GM04503 (cell line): ENCODE measurements around the gene TMPRSS7.
A peak's percentile ranks its signal among the peaks of the same experiment; 100 is the strongest.

Experiments used
- DNase-seq: peaks from one replicate; pipeline ENCODE4 v3.0.0-alpha.2; 2012; ENCODE audit warnings: low read depth

The TMPRSS7 gene, protein sequence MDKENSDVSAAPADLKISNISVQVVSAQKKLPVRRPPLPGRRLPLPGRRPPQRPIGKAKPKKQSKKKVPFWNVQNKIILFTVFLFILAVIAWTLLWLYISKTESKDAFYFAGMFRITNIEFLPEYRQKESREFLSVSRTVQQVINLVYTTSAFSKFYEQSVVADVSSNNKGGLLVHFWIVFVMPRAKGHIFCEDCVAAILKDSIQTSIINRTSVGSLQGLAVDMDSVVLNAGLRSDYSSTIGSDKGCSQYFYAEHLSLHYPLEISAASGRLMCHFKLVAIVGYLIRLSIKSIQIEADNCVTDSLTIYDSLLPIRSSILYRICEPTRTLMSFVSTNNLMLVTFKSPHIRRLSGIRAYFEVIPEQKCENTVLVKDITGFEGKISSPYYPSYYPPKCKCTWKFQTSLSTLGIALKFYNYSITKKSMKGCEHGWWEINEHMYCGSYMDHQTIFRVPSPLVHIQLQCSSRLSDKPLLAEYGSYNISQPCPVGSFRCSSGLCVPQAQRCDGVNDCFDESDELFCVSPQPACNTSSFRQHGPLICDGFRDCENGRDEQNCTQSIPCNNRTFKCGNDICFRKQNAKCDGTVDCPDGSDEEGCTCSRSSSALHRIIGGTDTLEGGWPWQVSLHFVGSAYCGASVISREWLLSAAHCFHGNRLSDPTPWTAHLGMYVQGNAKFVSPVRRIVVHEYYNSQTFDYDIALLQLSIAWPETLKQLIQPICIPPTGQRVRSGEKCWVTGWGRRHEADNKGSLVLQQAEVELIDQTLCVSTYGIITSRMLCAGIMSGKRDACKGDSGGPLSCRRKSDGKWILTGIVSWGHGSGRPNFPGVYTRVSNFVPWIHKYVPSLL

DNA sequence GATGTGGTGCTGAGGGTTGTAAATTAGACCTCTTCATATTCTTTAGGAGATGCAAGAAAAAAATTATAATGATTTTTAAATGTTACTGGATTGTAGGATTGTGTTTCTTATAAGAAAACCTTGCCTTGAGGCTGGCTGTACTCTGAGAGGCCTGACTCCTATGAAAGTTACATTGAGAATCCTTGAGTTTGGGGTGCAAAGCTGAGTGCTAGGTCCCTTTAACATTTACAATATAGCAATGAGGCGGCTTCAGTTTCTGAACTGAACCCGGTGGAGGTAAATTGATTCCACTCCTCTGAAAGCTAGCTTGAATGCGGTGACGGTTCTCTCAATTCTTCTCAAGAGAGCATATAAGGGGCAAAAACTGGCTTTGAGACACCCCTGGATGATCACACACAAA lies at the start of gene TMPRSS7:
Gene TMPRSS7, plus strand, starts transcription at position 301 of the 400 bp plus-strand sequence. CDS start 110 bp downstream, outside the sequence.
- DNase-seq, result no peak

DNA sequence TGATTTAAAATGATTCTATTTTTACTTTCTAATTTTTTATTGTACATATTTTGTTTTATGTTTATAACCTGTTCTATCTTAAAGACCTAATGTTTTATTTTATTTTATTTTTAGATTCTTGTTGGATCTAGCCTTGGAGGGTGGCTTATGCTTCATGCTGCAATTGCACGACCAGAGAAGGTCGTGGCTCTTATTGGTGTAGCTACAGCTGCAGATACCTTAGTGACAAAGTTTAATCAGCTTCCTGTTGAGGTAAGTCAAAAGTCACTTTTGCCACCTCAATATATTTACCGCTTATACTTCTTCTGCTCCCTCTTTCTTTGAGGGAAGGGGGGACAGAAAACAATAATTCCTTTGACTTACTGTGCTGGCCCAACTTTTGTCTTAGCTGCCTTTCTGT lies 47.7 kb upstream of the TMPRSS7 start:
- no peak for DNase-seq

DNA sequence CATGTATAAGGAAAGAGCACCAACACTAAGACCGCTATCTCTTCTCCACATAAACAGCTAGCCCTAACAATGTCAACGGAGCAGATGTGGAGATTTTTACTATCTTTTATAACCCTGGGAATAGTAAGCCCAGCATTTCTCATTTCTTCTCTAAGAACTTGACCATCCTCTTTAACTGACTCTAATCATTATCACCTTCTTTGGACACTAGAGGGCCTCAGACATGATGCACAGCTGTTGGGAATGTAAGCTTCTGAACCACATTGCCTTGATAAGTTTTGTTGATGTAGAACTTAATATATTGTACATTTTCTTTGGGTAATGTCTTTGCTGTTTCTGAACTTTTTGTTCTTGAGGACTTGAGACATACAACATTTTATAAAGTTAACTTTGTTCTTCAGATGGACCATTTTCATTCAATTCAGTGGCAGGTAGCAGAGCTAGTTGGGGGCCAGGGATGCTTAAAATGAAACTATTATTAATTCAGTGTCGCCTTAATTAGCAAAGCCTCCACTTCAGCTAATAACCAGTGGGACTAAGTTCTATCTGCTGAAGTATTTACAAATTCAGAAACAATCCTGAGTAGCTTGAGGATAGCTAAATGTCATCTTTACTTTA lies 45.4 kb upstream of the TMPRSS7 start:
- DNase-seq, result peak; percentile 30

DNA sequence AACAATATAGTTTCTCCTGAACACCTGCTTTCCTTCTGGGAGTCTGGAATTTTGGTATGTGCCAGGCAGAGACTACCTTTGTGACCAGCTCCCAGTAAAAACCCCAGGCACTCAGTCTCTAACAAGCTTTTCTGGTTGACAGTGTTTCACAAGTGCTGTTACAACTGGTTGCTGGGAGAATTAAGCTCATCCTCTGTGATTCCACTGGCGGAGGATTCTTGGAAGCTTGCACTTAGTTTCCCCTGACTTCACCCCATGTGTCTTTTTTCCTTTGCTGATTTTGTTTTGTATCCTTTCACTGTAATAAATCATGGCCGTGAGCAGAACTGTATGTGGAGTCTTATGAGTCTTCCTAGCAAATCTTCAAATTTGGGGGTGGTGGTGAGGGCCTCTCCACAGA lies 41.5 kb upstream of the TMPRSS7 start:
- no peak for DNase-seq

DNA sequence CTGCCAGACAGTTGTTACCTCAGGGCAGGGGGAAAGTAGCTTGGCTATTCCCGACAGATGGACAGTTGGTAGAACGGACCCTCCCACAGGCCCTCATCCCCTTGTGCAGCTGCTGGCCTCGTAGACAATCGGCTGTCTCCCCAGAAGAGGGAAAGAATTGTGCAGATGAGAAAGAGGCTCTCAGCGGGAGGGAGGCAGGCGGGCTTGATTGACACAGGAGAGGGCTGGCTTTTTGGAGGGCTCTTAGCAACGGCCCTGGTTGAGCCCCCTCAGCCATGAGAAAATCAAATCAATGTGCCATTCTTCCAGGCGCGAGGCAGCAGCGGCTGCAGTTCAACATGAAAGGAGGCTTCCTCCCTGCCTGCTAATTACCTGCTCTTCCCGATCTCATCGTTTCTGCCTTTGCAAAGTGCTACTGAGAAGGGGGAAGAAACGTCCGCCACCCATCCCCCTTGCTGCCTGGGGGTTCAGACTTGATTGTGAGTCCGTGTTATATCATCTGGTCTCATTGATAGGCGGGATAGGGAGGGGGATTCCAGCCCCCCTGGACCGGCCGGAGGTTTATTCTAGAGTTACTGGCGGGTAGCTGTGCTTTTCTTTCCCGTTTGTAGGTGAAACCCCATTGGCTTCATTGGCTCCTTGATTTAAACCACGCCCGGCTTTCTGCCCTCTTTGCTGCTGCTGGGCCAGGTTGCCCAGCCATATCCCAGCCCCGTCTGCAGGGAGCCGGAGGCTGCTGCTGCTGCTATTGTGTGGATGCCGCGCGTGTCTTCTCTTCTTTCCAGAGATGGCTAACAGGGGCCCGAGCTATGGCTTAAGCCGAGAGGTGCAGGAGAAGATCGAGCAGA lies 35.7 kb upstream of the TMPRSS7 start, which contains the start of gene TAGLN3:
Gene TAGLN3, plus strand, starts transcription at position 287 of the 848 bp plus-strand sequence. Its CDS starts 501 bp downstream, at position 788.
- DNase-seq, result no peak

DNA sequence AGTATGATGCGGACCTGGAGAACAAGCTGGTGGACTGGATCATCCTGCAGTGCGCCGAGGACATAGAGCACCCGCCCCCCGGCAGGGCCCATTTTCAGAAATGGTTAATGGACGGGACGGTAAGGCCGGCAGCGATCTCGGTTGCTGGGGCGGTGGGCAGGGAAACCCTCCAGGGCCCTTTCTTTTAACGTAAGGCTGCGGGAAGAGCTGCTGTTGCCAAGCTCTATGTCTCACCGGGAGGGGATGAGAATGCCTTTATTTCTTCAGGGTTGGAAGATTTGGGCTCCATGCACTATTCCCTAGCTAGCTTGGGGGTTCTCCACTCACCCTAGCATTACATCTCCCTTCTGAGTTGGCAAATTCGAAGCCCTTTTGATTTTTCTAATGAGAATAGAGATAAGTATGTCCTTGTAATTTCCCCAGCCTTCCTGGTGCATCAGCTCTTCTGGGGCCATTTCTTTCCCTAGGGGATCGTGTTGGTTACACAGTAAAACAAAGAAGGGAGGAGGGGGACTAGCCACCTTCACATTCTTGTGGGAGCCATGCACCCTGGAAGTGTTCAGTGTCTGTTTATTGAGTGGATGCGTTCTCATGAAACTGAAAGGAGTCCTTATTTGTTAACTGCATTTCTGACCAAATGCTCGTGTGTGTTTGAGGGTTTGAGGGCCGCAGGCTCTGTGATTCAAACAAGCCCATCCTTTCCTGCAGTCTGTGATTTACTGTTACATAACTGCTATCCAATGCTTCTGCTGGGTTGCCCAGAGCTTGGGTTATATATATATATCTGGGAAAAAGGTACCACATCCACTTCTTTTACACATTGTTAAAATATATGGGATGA lies 34.8 kb upstream of the TMPRSS7 start:
- DNase-seq, result no peak

DNA sequence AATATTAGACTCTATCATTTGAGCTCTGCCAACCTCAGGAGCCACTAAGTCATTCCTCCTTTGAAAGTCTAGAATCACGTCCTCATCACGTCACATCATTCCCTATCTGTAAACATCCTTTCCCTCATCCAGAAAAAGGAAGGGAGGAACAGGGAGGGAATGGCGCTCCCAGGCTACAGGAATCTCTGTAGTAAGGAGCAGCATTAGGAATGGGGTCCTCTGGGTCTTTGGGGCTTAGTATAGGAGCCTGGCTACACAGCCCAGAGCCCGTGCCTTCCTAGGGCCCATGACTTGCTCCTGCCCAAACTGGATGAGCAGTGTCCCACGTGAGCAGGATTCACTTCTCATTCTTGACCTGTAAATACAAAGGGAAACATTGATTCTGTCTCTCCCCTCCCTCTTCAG lies 34.2 kb upstream of the TMPRSS7 start:
- DNase-seq, result no peak

DNA sequence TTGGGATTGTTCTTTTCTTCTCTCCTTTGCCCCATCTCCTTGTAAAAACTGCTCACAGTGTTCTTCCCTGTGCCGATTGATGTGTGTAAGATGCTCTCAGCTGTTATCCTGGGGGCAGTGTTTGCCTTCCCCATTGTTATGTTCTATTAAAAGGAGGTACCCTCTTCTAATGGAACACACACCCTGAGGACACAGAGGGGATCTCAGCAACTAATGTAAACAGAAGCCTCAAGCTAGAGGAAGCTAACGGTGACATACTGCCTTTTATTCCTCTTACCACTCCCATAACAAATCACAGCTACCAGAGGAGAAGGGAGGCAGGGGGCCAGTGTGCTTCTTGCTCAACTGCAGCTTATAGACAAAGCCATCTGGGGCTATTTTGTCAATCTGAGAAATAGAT lies 33.6 kb upstream of the TMPRSS7 start:
- DNase-seq, result no peak

DNA sequence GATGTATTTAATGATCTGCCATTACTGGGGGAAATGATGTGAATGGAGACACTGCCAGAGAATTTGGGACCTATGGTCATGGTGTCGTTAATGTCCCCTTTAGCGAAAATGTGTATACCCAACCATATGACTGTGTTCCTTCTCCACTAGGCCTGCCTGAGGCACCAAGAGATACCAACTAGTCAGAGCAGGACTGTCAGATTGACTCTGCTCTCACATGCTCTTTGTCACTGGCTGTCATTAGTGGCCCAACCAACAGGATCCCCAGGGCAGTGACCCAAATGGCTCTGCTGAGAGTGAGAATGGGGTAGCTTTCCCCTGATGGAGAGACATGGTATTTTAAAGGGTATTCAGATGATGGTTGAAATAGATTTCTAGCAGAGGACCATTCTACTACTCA lies 33.0 kb upstream of the TMPRSS7 start:
- DNase-seq, result no peak

DNA sequence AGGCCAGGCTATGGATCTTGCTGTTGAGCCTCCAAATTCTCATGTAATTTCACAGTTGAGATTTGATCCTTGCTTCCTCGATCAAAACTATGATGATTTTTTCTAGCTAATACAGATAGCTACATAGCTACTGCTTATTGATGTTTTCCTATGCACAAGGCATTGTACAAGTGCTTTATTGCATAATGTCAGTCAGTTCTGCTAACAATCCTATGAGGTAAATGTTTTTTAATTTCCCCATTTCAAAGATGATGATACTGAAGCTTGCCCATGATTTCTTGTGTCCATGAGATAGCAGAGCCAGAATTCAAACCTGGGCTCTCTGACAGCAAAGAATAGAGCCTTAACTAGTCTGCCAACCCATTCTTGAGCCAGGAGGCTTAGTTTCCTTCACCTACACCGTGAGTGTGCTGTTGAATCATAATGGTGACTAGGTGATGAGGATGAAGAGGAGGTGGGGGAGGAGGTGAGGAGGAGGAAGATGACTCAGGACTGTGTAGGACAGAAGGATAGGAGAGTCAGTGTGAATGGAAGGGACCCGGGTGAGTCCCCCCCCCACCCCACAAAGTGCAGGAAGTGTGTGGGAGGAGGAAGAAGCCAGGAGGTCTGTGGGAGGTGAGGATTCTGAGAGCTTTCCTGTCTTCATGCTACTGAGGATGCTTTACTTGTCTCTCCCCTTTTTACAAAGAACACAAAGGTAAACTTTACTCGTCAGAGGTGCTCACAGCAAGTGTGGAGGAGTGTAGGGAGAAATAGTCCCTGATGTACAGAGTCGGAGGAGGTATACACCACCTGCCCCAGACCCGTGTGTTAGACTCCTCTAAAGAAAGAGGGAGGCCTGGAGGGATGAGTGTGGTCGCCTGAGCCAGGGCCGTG lies 32.2 kb upstream of the TMPRSS7 start:
- no peak for DNase-seq

DNA sequence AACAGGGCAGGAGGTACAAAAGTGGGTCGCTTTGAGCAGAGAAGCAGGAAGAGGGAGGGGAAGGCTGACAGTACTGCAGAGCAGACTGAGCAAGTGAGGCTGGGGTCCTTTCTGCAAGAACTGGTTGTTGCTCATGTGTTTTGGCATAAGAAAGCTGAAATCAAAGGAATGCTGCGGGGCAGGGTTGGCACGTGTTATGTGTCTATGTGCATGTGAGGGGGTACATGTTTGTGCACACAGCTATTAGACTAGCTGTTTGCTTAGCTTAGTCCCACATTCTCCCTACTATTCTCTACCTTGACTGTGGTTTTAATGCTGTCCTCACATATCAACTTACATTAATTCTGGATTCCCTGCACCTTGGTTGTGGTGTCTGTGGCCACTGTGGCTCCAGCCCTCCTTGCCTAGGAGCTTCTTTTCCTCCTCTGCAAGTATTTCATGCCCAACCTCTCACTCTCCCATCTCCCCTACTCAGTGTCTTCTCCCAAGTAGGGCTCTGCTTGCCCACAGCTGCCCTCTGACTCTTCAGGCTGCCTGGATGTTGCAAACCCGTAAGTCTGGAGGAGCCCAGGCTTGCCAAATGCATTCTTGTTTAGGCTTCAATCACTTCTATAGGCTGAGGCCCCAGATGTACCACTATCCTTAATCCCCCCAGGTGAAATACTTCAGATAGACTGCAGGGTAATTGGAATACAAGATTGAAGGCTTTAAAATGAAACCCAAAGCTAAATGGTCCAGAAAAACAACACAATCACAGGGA lies 31.0 kb upstream of the TMPRSS7 start:
- no peak for DNase-seq

DNA sequence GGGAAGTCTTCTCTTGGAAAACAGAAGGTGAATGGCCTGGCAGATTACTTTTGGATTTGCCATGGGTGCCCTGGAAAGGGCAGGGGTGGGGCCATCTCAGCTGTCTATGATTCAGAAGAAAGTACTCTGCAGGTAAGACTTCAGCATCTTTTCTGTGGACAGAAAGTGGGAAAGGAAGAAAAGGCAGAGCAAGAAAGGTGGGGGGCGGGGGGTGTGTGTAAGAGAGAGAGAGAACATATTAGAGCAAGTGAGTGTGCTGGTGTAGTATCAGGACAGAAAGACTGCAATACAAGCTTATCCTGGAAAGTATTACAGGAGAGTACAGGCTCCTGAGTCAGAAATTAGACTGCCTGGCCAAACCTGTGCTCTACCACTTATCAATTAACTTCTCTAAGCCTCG lies 30.3 kb upstream of the TMPRSS7 start:
- DNase-seq, result no peak

DNA sequence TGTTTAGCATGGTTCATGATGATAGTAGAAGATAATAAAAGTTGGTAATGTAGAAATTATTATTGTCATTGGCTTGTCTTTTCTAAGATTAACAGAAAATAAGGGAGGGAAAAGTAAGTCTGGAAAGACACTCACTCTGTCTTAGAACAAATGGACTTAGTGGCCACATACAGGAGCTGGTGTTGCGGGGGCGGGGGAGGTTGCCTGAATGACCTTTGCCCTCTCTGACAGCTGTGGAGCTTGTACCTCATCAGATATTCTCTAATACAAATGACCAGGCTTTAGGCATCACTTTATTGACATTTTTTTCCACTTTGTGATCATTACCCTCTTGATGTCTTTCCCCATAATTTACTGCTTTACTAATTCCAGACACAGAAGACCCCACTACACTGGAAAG lies 29.9 kb upstream of the TMPRSS7 start:
- DNase-seq, result no peak

DNA sequence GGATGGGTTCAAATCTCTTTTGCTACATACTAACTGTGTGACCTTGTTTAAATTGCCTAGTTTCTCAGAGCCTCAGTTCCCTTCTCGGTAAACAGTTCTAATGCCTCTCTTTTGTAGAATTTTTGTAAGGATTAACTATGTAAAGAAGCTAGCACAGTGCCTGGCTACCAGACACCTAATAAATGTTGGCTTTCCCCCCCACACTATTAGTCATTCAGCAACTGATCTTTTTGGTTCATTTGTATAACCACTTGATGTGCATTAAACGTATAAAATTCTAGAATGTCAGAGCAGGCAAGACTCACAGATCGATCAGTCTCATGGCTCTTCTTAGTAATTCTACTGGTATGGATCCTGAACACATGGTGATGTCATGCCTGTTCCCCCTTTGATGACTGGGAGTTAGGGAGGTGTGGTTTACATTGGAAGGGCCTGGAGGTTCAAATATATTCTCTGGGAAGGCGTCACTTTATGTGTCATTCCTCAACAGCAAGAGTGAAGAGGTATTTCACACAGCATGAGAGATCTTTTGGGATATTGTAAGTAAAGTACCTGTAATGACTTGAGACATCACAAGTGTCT lies 29.4 kb upstream of the TMPRSS7 start:
- DNase-seq, result no peak

DNA sequence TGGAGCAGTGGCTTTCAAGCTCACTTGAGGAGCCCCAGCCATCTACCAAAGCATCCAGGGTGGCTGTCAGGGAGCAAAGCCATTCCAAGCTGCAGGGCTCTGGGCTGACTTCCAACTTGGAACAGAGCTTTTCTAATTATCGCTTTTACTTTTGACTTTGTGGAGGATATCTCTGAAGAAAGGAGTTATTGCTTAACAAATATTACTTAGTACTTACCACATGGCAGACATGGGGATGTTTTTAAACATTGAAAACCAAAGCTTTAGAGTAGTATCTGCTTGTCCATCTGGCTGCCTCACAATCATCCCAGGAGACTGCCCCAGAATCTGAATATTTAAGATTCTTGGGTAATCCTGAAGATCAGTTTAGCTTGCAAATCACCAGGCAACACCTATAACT lies 26.9 kb upstream of the TMPRSS7 start:
- peak; percentile 74 for DNase-seq

DNA sequence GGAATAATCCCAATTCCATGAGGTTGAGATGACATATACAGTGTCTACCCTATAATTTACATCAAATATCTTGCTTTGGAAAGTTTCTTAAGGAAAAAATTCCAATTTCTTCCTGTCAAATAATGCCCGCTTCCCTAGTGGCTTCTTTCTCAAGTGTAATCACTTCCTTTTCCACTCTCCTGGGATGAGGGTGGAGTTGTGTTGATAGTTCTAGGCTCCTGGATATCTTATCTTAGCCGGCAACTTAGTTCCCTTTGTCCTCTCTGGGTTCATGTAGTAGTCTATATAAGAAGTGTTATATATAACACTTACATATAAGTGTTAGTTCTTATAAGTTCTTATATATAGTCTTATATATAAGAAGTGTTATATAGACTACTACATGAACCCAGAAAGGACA lies 24.9 kb upstream of the TMPRSS7 start:
- DNase-seq, result no peak

DNA sequence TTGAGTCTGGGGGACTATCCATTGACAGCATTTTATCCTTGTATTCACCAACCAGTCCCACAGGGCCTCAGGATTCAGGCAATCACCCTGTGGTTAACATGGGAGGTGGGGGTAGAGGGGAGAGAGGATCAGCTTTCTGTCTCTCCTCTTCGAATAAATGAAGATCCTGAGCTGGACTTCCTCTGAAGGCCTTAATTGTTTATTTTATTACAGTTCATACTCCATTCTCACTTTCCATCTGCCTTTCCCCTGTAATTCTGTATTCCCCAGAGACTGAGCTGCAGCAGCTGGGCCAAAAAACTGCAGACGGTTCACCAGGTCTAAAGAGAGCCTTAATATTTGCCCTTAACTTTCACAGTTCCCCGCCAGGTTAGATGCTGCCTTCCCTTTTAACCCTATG lies 23.9 kb upstream of the TMPRSS7 start:
- no peak for DNase-seq

DNA sequence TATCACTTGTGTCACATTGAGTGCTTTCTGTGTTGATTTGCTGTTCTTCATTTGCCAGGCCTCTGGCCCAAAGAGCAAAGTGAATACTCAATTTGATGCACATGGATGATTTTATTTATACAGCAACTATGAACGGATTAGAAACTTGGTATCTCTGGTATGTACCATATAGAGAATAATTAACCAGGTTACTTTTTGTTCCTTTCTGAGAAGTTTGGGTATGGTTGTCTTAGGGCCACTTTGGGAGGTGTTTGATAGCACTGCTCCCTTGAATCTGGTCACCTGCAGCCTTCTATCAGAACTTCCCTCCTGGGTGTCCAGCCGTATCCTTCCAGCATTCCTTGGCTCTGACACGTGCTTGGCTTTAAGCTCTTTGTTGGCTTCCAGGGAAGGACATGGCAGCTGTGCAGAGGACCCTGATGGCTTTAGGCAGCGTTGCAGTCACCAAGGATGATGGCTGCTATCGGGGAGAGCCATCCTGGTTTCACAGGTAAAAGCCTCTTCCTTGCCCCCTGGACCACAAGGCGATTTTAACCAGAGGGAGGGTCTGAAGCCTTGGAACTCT lies 23.1 kb upstream of the TMPRSS7 start:
- DNase-seq, result no peak
